Calu3 (cell line): ENCODE data around the gene NTPCR. TPM values are rescaled to one million over a fixed set of nuclear protein-coding genes. Genes with fewer than 3 reads are reported as not detected.

ENCODE experiments used
- BruUV-seq: library from RNA; stranded (reverse); fragments of 400-500 nt; replicated peaks from 2 replicates; lab custom pipeline; 2021; lab: Mats Ljungman, UMichigan
- CTCF ChIA-PET: fragments of 300-600 bp; sonication (Branson Sonifier 250); formaldehyde crosslinking; loops from one replicate; lab custom pipeline; 2022; ENCODE audit warnings: antibody characterized with exemption; lab: Charles Lee
- DNase-seq: peaks from one replicate; pipeline ENCODE4 v3.0.0; 2022
- H3K27ac Mint-ChIP-seq: one replicate; pipeline ENCODE4 v1.8.0; 2022; ENCODE audit warnings: mixed read lengths; ENCODE audit not compliant: unreplicated experiment
- H3K27me3 Mint-ChIP-seq: one replicate; pipeline ENCODE4 v1.8.0; 2022; ENCODE audit warnings: mixed read lengths; ENCODE audit not compliant: unreplicated experiment
- H3K36me3 Mint-ChIP-seq: one replicate; pipeline ENCODE4 v1.8.0; 2022; ENCODE audit warnings: mild to moderate bottlenecking, moderate library complexity, mixed read lengths; ENCODE audit not compliant: insufficient read depth, unreplicated experiment
- H3K4me1 Mint-ChIP-seq: one replicate; pipeline ENCODE4 v1.8.0; 2022; ENCODE audit warnings: mild to moderate bottlenecking, low read depth, mixed read lengths; ENCODE audit not compliant: unreplicated experiment
- H3K4me3 Mint-ChIP-seq: one replicate; pipeline ENCODE4 v1.8.0; 2022; ENCODE audit warnings: mild to moderate bottlenecking, low read depth, moderate library complexity, mixed read lengths; ENCODE audit not compliant: unreplicated experiment
- H3K9me3 Mint-ChIP-seq: one replicate; pipeline ENCODE4 v1.8.0; 2022; ENCODE audit warnings: low read depth, mixed read lengths; ENCODE audit not compliant: unreplicated experiment
- intact Hi-C: fragments of 100-400 bp; cut with micrococcal nuclease; formaldehyde crosslinking; loops from one replicate; pipeline ENCODE4 v1.10.0; 2022; ENCODE audit not compliant: unreplicated experiment
- total RNA-seq: library from RNA; stranded (reverse); gene quantifications from 2 replicates; pipeline ENCODE4 v1.2.3, GENCODE V29; 2022
- TF ChIP-seq, protein P1 (sequence below): fragments of 200-600 bp; IDR thresholded peaks from one replicate; pipeline ENCODE4 v1.8.0; 2022; ENCODE audit warnings: antibody characterized with exemption; ENCODE audit not compliant: unreplicated experiment

Gene NTPCR
- total RNA-seq, 1 experiment from 2014 or later, result 39.2 TPM

DNA sequence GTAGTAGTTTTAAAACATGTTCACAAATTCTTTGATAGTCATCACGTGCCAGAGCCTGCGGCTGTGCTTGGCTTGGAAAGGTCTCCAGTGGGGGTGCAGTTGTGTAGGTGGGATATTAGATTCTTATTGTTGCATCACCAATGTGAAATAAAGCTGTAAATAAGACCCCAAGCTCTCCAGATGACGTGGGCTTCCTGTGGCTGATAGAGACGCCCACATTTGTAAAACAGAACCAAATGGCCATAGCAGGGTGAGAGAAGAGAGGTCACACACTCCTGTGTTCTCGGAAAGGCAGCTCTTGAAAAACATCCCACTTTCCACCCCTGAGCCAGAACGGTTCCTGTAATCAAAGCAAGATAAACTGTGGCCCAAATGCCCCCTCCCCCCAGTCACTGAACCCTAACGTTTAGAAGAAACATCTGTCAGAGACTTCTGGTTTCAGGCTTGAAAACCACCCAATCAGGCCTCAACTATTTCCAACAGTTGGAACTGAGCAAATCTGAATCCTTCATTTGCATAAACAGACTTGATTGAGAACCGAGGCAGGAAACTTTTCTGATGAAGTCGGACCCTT lies 6.6 kb upstream of the NTPCR start:
- H3K9me3 Mint-ChIP-seq, result no peaks in the 10 kb centered on the region
- TF ChIP-seq, protein P1, sequence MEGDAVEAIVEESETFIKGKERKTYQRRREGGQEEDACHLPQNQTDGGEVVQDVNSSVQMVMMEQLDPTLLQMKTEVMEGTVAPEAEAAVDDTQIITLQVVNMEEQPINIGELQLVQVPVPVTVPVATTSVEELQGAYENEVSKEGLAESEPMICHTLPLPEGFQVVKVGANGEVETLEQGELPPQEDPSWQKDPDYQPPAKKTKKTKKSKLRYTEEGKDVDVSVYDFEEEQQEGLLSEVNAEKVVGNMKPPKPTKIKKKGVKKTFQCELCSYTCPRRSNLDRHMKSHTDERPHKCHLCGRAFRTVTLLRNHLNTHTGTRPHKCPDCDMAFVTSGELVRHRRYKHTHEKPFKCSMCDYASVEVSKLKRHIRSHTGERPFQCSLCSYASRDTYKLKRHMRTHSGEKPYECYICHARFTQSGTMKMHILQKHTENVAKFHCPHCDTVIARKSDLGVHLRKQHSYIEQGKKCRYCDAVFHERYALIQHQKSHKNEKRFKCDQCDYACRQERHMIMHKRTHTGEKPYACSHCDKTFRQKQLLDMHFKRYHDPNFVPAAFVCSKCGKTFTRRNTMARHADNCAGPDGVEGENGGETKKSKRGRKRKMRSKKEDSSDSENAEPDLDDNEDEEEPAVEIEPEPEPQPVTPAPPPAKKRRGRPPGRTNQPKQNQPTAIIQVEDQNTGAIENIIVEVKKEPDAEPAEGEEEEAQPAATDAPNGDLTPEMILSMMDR, result no peak
- intact Hi-C loops, result no loop called here
- no TSS peak for BruUV-seq
- H3K27me3 Mint-ChIP-seq, result peaks cover 25% of the 10 kb centered on the region
- no peaks in the 10 kb centered on the region for H3K4me1 Mint-ChIP-seq
- no peak overlapping the region for H3K4me3 Mint-ChIP-seq
- no peak for DNase-seq
- H3K36me3 Mint-ChIP-seq, result no peaks in the 10 kb centered on the region
- H3K27ac Mint-ChIP-seq, result no peak overlapping the region
- CTCF ChIA-PET, result no interaction called here

DNA sequence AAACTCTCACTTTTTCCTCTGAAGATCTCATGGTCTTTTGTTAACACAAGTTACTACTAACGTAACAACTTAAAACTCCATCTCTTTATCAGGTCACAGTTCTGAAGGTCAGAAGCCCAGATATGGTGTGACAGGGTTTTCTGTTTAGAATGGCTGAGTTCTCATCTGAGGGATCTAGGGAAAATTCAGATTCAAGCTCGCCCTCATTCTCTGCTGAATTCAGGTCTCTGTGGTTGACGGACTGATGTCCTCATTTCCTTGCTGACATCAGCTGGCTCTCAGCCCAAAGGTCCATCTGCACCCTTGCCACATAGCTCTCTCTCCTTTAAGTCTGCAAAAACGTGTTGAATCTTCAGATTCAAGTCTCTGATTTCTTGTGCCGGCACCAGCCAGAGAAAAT lies 6.1 kb upstream of the NTPCR start:
- no peak overlapping the region for H3K27ac Mint-ChIP-seq
- CTCF ChIA-PET, result no interaction called here
- H3K4me1 Mint-ChIP-seq, result no peaks in the 10 kb centered on the region
- H3K36me3 Mint-ChIP-seq, result no peaks in the 10 kb centered on the region
- TF ChIP-seq, protein P1, result no peak
- H3K4me3 Mint-ChIP-seq, result no peak overlapping the region
- H3K27me3 Mint-ChIP-seq, result peaks cover 21% of the 10 kb centered on the region
- no peaks in the 10 kb centered on the region for H3K9me3 Mint-ChIP-seq
- intact Hi-C loops, result no loop called here
- no peak for DNase-seq
- BruUV-seq, result no TSS peak

DNA sequence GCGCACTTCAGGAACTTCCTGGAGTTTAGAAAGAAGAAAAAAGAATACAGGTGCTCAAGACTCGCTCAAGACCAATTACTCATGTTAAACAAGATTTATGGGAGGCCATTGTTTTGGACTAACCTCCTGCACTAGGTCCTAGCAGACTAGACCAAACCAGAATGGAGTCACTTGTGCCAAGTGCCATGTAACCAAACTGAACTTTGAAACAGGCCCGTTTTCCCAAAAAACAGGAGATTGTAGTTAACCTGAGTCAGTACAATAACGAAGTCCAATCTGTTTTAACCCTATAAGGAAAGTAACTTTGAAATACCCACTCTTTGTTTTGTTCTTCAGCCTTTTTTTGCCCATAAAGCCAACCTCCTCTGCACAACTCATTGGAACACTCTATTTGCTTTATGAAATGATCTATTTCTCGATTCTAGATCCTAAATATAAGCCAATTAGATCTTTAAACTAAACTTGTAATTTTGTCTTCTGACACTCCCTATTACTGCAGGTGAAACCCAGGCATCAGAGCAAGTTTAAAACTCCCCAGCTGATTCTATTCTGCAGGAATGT lies 695 bp upstream of the NTPCR start:
- BruUV-seq, result TSS peak; percentile 71
- intact Hi-C loops, result loop anchor here (2.0 to 5.0 kb wide), 3 partner anchors 142 to 313 kb away; partner anchors contain the start of gene MAP10
- TF ChIP-seq, protein P1, result no peak
- peak overlapping the region; percentile 77 for H3K27ac Mint-ChIP-seq
- no peaks in the 10 kb centered on the region for H3K9me3 Mint-ChIP-seq
- CTCF ChIA-PET, result no interaction called here
- DNase-seq, result no peak
- peaks cover 23% of the 10 kb centered on the region for H3K4me1 Mint-ChIP-seq
- peaks cover 11% of the 10 kb centered on the region for H3K27me3 Mint-ChIP-seq
- peak overlapping the region; percentile 91 for H3K4me3 Mint-ChIP-seq
- H3K36me3 Mint-ChIP-seq, result peaks cover 17% of the 10 kb centered on the region

DNA sequence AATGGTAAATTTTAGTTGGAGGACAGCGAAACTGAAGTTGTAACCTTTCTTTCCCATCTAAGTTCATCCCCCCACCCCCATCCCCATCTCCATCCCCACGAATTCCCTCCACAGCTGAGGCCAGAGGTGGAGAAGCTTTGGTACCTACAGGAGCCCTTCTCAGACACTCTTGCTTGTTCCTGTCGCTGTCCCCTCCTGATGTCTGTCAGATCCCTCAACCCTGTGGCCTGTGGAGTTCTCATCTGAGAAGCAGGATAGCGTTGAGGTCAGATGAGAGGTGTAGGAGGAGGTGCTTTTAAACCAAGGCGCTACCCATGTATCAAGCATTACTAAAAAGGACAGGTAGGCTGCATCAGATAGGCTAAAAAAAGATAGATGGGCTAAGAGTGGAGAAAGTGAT lies 769 bp downstream of the NTPCR start:
- peaks cover 11% of the 10 kb centered on the region for H3K27me3 Mint-ChIP-seq
- no peaks in the 10 kb centered on the region for H3K9me3 Mint-ChIP-seq
- intact Hi-C loops, result loop anchor here (2.0 to 5.0 kb wide), 3 partner anchors 144 to 314 kb away; partner anchors contain the start of gene MAP10
- H3K27ac Mint-ChIP-seq, result peak overlapping the region; percentile 77
- H3K4me3 Mint-ChIP-seq, result peak overlapping the region; percentile 91
- DNase-seq, result peak; percentile 23
- TF ChIP-seq, protein P1, result no peak
- CTCF ChIA-PET, result interaction anchor here (0.7 kb wide), 1 partner anchor 242 kb away, joined by 4 read pairs; no protein-coding TSS in a partner anchor
- H3K36me3 Mint-ChIP-seq, result peaks cover 17% of the 10 kb centered on the region
- no TSS peak for BruUV-seq
- peaks cover 23% of the 10 kb centered on the region for H3K4me1 Mint-ChIP-seq
